Embryonic facial prominence (tissue), 1 donor: ENCODE measurements around the gene UPP2.
A peak's percentile ranks its signal among the peaks of the same experiment; 100 is the strongest.

Experiments
- DNase-seq: peaks from one replicate; pipeline ENCODE4 v3.0.0-alpha.2; 2016; ENCODE audit errors: extremely low spot score

Gene UPP2

DNA sequence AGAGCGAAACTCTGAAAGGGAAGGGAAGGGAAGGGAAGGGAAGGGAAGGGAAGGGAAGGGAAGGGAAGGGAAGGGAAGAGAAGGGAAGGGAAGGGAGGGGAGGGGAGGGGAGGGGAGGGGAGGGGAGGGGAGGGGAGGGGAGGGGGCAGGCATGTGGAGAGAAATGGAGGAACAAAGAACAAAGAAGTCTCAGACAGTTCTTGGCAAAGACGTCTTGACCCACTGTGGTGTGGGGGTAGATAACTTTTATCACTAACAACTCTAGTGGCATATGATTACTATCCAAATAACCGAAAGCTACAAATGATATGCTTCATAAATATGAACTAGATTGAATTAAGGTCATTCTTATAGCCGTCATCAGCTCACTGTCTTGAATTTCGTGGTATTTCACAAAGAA is 3.2 kb downstream of the UPP2 start:
- no peak for DNase-seq

DNA sequence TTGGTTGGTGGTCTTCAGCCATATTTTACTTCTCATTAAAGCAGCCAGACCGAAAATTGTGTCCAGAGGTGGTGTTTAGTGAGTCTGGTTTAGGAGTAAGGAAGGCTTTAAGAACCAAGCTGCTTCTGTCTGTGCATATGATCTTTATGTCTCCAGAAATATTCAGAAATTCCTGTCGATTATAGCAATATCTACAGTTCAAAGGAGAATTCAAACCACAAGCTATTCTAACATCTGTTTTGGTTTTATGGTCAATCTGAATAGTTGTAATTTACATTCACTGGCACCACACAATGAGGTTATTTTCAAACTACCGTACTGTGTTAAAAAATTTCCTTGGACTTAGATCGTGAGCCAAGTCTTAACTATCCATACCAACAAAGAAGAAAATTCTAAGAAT is 11.3 kb downstream of the UPP2 start:
- peak; percentile 27 for DNase-seq

- DNase-seq: no peak
These were observed 12.1 kb downstream of the UPP2 start for GRCh38 chr2:158113741-158114295.

DNA sequence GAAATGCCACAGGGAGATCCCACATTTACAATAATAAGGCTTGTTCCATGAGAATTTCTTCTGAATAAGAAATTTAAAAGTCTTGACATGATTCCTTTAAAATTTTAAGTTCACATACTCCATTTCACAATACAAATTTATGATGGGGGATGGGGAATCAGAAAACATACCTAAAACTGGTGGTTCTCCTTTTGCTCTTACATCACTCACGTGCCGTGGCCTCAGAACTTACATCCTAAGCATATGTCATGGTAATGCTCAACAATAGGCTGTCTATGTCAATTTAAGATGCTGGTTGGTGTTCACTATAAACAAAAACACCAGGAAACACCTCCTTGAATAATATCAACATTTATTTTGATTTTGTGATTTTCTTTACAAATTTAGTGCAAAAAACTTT is 12.8 kb downstream of the UPP2 start:
- DNase-seq: no peak

- DNase-seq: no peak
These were observed 13.6 kb downstream of the UPP2 start for GRCh38 chr2:158115202-158115767.

DNA sequence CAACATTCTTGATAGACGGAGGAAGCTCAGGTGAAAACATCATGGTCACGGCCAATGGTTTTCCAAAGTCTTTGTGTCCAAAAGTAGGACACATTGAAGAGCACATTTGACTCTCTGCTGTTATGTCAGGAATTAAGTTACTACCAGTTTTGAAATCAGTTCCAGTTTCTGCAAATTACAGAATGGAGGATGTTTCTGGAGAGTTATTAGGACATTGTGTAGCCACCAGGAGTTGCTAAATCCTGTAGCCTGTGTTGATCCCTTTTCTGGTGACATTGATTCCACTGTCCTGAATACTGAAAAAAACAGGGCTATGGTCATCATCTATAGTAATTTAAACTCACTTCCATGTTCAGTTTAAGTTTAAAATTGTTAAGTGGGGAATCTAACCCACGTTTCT is 15.3 kb downstream of the UPP2 start:
- no peak for DNase-seq

- no peak for DNase-seq
These were observed 18.4 kb downstream of the UPP2 start for GRCh38 chr2:158120102-158120501.

DNA sequence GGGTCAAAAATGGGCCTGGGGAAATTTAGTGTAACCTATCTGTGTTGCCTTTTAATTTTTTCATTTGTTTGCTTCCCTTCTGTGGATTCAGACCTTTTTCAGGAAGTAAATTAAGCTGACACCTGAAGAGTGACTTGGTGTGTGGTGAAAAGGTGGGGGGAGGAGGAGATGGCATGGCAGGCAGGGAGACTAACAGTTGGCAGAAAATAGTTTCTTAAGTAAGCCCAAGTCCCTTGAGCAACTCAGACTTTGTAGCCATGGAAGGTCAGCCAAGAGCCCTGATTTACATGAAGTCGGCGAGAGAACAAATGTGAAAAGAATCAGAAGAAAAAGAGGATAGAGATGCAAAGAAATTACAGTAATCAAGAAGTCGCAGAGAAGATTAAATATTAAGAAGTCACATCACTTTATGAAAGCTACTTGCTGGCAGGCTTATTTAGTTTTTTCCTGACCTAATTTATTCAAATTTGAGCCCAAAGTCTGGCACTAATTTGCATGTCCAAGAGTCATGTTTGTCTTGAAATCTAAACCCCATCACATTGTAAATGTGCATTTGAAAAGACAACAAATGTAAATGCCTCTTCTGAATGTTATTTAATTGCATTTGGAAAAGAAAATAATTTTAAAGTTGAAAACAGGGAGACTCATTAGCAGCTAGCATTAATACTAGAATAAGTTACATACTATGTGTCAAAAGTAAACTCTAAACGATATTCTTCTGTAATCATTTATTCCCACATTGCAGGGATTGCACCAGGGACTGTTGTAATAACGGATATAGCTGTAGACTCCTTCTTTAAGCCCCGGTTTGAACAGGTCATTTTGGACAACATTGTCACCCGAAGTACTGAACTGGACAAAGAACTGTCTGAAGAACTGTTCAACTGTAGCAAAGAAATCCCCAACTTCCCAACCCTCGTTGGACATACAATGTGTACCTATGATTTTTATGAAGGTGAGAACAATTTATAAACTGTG is 19.3 kb downstream of the UPP2 start:
- no peak for DNase-seq

DNA sequence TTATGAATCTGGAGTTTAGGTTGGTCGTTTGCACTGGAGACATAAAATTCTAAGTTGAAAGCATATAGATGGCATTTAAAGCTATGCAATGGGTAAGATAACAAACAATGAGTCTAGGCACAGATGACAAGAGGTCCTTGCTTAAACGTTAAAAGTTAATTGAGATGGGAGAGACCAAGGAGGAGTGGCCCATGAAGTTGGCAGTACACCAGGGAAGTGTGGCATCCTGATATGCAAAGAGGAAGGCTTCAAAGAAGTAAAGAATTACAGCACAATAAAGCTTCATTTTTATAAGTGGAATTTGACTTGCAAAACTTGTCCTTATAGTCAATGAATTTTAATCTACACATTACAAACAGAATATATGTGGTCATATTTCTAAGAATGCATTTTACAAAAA is 23.2 kb downstream of the UPP2 start:
- no peak for DNase-seq

DNA sequence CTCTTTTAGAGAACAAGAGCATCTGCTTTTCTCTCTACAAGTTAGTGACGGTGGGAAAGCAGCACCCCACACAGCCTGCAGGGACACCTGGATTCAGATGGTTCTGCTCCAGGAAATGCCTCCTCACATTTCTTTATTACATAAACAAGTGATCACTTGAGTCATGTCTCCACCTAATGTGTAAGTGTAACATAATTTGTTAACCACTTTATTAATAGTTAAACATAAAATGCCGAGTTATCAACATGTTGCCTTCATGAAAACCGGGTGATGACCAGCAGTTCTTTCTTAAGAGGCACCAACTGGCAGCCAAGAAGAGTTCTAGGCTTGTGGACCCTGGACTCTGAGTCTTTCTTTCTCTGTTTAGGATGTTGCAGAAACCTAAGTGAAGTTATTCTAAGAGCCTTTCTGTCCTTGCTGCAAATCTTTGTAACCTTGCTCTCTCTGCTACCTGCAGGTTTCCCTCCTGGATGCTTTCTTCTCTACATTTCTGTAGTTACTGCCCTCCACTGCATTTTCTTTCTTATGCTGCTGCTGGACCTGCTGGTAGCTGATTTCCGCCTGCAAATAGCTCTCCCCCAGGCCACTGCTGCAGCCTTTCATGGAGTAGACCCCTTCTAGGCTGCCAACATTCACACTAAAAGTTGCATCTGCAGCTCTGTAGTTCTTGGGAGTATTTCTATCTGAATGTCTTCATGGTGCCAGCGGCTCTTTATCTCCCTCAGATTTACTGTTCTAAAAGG is 24.3 kb downstream of the UPP2 start:
- DNase-seq: no peak

GRCh38 chr2:158127380-158127804 is 25.7 kb downstream of the UPP2 start:
- no peak for DNase-seq

GRCh38 chr2:158128168-158128973 is 26.7 kb downstream of the UPP2 start:
- DNase-seq: no peak

- DNase-seq: no peak
These were observed 27.4 kb downstream of the UPP2 start for GRCh38 chr2:158129037-158129436.

- DNase-seq: no peak
These were observed 29.3 kb downstream of the UPP2 start for GRCh38 chr2:158130832-158131473.

DNA sequence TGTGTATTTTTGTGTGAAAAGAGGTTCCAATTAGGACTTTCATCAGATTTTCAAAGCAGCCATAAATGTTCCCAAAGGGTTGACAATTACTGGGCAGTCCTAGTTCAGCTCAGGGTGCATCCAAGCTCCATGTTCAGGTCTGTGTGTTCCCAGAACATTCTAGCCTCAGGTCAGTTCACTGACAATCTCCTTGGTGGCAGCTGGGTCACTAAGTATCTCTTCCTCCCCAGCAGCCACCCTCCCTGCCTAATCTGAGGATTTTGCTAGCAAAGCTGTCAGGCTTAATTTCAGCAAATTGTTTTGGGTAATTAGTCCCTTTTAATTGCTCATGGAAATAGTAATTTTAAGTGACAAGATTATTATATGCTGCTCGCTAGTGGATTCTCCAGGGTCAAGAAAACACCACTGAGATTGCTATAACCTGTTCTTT is 29.8 kb downstream of the UPP2 start:
- no peak for DNase-seq

DNA sequence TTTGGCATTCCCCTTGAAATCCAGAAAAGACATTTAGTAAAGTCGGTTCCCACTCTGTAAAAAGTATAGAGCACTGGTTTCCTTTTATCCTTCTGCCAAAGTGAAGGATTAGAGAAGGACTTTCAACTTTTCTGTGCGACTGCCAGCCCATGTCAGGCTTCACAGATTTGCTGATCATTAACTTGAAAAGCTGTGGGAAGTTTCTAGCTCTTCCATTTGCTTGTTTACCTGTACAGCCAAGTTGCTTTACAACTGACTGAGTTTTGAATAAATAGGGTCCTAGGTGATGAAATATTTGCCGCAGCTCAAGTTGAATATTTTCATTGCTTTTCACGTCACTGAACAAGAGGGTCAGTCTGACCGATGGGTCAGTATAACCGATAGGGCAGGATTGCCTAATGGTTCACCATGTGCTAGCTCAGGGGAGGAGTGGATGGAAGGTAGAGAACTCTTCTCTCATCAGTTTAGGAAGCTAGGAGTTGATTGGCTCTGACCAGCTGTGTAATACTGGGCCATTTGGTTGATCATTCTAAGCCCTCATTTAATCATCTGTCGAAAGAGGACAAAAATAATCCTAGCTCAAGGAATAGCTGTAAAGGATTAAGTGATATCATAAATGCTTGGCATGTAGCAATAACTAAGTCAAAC is 30.4 kb downstream of the UPP2 start:
- DNase-seq: no peak

DNA sequence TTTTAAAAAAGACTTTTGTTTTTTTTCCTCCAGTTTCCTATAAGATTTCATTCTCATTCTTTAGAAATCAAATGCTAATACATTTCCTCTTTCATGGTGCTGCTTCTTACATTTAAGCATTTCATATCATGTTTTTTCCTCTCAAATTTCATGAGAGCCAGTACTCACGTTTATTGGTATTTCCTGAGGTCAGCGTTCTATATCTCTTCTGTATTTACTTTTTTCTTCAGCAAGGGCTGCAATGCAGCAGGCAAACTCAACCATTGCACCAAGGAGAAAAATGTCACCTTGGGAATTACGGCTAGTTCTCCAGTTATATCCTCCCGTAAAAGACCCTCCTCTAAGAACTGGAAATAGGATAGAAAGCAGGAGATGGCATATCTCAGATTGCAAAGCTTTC is 32.4 kb downstream of the UPP2 start:
- no peak for DNase-seq

DNA sequence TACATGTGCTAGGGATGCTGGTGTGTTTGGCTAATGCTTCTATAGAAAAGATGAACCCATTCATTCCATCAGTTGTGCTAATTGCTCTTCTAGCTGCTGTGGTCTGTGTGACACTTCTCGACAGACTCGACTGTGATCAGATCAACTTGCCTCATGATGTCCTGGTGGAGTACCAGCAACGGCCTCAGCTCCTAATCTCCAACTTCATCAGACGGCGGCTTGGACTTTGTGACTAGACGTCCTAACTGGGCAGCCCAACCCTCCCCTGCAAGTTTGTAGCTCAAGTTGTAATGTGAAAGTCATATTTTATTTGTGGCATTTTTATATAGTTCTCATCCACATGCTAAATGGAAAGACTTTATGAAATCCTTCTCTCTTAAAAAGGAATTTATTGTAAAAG is 33.0 kb downstream of the UPP2 start:
- DNase-seq: no peak

DNA sequence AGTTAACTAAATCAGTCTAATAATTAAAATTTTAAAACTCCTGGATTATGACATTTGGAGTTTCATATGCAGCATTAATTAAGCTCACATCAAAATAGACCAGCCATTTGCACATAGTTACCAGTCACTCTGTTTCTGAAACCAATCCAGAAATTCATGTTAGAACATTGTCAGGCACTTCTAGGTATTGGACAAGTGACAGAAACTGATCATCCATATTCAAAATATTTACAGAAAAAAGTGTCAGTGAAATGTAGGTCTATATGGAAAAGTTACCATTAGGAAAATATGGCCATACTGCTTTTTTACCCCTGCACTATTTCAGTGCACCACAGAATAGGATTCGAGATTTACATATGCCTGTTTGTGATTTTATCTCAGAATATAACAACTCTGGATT is 33.4 kb downstream of the UPP2 start:
- no peak for DNase-seq

DNA sequence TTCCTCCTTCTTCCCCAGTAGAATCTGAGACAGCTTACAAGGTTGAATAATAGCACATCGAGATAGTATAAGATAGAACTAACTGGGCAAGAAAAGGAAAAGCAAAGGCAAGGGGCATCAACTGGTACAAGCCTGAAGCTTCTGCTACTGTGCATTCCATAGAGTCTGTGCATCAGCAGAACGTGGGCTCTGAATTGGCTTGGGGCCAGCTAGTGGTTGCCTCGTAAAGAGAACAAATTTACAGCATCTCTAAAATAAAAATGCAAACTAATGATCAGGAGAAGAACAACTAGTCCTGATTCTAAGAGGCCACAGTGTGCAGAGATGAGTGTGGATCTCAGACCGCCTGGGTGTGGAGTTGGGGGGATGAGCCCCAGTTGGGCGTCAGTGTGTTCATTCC is 36.6 kb downstream of the UPP2 start:
- no peak for DNase-seq
